Fibroblast of peridontal ligament (primary cell): ENCODE results near the gene ABCA13.

ENCODE experiments used
- DNase-seq: peaks from one replicate; pipeline ENCODE4 v3.0.0-alpha.2; 2010; ENCODE audit errors: extremely low read depth

The ABCA13 gene

DNA sequence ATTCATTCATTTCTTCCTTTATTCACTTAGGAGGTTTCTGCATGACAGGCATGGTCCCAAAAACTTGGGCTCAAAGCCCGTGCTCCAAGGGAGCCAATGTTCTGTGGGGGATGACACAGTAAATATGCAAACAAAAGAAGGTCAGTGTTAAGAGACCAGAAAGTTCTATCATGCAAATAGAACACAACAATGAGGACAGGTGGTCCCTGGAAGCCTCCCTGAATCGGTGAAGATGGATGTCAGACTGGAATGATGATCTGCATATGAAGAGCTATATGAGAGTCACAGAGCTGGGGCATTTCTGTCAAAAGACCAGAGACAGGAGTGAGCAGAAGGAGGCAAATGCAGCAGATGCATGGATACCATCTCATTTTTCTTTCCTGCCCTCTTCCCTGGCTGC lies 129.0 kb downstream of the ABCA13 start:
- DNase-seq = no peak

DNA sequence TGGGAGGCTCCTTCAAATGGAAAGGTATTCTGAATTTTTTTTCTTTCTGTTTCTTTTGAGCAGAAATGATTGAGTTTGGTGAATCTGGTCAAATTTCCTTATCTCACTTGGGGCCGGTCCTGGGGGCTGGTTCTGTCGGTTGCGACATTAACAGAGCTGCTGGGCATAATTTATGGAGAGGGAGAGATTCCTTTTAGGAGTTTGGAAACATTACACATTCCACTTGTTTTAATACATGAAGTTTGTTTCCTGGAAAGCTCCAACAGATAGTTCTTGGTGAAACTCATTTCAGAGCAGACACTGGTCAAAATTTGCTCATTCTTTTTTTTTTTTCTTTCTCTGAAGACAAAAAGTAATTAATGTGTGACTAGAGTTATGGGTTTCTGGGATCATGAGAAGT lies 129.9 kb downstream of the ABCA13 start:
- DNase-seq = no peak

DNA sequence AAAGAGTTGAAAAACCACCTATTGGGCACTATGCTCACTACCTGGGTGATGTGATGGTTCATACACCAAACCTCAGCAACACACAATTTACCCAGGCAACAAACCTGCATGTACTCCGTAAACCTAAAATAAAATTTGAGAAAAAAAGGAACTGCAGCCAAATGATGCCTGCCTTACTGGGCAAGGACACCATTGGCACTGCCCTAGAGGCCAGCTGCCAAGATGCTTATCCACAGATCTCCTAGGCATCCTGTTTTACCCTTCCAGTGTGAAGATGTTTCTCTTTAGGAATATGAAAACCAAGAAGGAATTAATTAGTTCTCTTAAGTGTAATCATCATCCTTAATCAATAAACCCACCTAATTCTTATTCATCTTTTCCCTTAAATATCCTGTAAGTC lies 133.4 kb downstream of the ABCA13 start:
- no peak for DNase-seq

DNA sequence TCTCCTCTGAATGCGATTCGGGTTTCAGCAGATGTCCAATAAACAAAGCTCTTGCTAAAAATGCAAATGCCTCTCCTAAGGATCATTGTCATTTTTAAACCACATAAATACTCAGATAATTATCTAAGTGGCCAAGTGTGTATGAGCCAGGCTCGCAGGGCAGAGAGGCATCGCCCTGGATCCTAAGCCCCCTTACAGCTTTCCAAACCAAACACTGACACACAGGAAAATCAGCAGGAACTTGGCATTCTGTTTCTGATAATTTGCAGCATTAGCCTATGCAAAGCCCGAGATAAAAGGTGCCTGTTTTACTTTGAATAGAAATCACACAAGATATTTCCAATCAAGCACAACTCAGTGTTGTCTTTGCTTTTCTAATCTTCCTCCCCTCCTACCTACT lies 134.4 kb downstream of the ABCA13 start:
- no peak for DNase-seq

GRCh38 chr7:48307041-48307714 lies 135.9 kb downstream of the ABCA13 start:
- DNase-seq = no peak

DNA sequence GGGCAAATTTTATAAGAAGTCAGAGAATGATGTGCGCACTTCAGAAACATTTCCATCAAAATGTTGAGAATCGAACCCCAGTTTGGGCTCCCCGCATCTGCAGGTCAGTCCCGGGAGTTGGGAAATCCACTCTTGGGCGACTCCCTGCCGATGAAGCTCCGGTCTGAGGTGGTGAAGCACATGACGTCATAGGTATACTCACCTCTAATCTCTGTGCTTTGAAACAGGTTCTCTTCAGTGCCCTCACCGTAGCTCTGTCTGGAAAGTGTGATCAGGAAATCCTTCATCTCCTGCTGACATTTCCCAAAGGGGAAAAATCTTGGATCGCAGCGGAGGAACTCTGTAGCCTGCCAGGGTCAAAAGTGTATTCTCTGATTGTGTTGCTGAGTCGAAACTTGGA lies 138.5 kb downstream of the ABCA13 start:
- DNase-seq = no peak

DNA sequence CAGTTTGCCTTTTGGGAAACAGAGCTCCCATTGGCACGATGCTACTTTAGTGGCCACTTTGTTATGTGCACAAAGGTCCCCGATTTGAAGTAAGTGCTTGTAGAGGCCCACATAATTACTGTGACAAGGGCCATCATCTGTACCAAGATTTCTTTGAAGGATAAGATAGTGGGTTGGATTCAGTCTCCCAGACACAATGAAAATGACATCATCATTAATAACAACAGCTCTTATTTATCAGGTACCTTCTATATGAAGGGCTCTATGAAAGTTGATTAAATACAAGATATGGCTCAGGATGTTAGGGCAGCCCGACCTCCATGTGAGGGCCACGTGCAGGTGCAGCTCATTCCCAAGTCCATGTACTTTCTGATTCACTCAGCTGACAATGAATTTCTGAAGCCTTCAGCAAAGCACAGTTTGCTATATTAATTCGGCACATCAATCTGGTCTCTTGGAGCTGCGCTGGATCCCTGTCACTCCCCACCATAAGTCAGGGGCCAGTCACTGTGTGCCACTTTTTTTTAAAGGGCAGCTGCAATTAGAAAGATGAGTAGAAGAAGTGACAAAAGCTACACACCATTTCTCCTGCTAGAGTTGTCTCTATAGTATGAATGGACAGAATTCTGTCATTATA lies 140.3 kb downstream of the ABCA13 start:
- DNase-seq = no peak

DNA sequence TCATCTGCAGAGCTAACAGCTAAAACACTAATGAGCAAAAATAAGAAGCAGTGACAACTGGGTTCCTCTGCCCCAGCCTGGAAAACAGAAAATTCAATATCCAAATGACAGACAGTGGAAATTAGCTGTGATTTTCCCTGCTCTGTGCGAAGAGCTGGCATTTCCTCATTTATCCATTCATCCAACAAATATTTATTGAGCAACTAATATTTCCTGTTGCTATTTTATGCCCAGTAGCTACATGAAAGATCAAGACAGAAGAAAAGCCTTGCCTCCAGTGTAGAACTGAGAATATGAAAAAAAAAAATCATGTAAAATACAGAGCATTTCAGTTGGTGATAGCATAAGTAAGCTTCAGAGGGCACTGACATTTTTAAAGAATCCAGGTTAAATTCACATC lies 140.9 kb downstream of the ABCA13 start:
- no peak for DNase-seq

- no peak for DNase-seq
These were observed 145.5 kb downstream of the ABCA13 start for GRCh38 chr7:48316768-48317167.

DNA sequence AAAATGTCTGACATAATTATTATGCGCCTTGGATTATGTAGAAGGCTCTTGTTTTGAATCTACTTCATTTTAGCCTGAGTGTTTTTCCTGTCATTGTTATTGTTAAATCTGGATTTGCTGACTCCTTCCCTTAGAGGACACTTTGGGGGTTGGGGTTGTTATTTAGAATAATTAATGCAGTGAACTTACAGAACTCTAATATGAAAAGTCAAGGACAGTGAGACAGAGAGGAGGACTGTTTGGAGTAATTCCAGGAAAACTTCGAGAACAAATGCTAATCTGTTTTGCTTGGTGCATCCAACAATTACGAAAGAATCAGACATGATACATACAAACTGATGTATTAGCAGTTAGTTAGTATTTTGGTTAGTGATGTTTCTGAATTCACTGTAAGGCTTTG lies 146.1 kb downstream of the ABCA13 start:
- no peak for DNase-seq

- no peak for DNase-seq
These were observed 150.2 kb downstream of the ABCA13 start for GRCh38 chr7:48321319-48322010.

- DNase-seq = peak; percentile 1
These were observed 165.9 kb downstream of the ABCA13 start for GRCh38 chr7:48337012-48337621.

- no peak for DNase-seq
These were observed 166.5 kb downstream of the ABCA13 start for GRCh38 chr7:48337781-48338180.

- no peak for DNase-seq
These were observed 176.1 kb downstream of the ABCA13 start for GRCh38 chr7:48347230-48347825.

- DNase-seq = no peak
These were observed 179.3 kb downstream of the ABCA13 start for GRCh38 chr7:48350515-48350914.

DNA sequence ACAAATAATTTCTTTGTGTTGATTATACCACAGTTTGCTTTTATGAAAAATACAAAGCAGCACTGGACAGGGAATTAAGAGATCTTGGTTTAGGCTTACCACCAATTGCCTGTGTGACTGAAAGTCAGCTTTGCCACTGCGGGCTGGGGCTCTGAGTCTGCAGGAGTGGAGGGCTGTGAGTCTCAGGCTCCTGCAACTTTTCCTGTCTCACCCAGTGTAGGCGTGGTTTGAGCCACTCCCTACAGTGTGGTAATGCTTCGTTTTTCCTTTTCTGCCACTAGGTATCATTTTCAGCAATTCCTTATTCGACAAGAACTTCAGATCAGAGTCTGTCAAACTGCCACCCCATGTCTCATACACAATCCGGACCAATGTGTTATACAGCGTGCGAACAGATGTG lies 180.6 kb downstream of the ABCA13 start:
- DNase-seq = no peak

- no peak for DNase-seq
These were observed 184.1 kb downstream of the ABCA13 start for GRCh38 chr7:48355346-48355745.

GRCh38 chr7:48360574-48360973 lies 189.3 kb downstream of the ABCA13 start:
- no peak for DNase-seq

DNA sequence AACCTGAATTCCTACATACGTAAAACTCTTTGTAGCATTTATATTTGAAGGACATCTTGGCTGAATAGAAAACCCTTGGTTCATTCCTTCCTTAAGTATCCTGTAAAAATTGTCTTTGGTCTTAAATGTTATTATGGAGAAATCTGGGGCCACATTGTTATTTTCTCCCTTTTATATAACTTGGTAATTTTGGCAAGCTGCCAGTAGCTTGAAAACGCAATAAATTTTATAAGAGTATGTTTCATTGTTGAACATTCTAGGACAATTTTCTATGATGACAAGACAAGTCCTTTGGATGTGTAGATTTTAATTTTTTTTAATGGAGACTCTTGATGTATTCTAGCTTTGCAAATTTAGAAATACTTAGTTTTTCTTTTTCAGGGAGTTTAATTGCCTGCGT lies 191.9 kb downstream of the ABCA13 start:
- no peak for DNase-seq

DNA sequence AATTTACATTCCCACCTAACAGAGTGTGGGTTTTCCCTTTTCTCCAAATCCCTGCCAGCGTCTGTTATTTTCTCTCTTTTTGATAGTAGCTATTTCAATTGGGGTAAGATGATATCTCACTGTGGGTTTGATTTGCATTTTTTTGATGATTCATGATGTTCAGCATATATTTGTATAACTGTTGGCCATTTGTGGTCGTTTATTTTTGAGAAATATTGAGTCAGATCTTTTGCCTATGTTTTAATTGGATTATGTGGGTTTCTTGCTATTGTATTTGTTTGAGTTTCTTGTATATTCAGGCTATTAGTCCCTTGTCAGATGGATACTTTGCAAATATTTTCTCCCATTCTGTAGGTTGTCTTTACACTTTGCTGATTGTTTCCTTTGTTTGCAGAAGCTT lies 193.8 kb downstream of the ABCA13 start:
- DNase-seq = no peak

DNA sequence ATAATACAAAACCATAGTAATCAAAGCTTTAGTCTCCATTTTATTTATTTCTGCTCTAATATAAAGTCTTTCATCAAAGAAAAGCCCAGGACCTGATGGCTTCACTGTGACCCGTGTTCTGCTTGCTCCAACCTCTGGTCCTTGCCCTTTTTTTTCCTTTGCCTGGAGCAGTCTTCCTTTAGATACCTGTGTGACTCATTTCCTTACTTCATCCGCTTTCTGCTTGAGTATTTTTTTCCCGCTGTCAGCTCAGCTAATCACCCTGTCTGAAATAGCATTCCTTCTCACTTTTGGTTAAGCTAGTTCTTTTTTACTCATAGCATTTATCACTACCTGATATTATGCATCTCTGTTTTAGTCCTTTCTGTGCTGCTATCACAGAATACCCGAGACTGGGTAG lies 194.8 kb downstream of the ABCA13 start:
- DNase-seq = no peak

DNA sequence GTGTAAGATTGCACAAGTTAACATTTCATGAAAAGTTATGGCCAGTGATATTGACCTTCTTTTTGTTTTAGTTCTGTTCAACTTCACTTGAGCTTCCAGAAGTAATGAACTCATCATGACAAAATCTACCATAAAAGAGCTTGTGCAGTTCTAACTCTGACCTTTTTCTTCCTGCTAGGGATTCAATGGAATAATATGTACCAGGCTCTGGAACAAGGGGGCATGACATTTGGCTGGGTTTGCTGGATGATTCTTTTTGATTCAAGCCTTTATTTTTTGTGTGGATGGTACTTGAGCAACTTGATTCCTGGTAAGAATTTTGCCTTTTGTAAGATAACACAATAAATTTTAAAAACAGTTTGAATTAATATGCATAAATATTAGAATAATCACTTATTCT lies 205.0 kb downstream of the ABCA13 start:
- no peak for DNase-seq
